Stimulated activated naive CD8-positive, alpha-beta T cell treated with anti-CD3 and anti-CD28 coated beads, Interleukin-15, amount 100 ng/mL, for 72 hours (primary cell): ENCODE results near the gene CHI3L2.

Experiments used
- ATAC-seq: fragments of 150-1000 bp; cut with Tn5 transposase; 2 replicates; pipeline ENCODE4 v1.10.0; 2021; ENCODE audit warnings: mild to moderate bottlenecking, moderate library complexity
- DNase-seq, 2 donors: peaks; one replicate each; pipeline ENCODE4 v3.0.0; 2021 to 2022
- H3K27ac Mint-ChIP-seq, 2 donors: one replicate each; pipeline ENCODE4 v1.8.0; 2022; ENCODE audit warnings: mild to moderate bottlenecking in 2 of 2, mixed read lengths in 2 of 2, moderate library complexity in 2 of 2
- H3K27me3 Mint-ChIP-seq: one replicate; pipeline ENCODE4 v1.8.0; 2022; ENCODE audit warnings: mixed read lengths
- H3K4me1 Mint-ChIP-seq: one replicate; pipeline ENCODE4 v1.8.0; 2022; ENCODE audit warnings: mild to moderate bottlenecking, mixed read lengths
- H3K4me3 Mint-ChIP-seq, 2 donors: one replicate each; pipeline ENCODE4 v1.8.0; 2022; ENCODE audit warnings: mild to moderate bottlenecking in 2 of 2, mixed read lengths in 2 of 2, moderate library complexity in 1 of 2
- H3K9me3 Mint-ChIP-seq, 2 donors: one replicate each; pipeline ENCODE4 v1.8.0; 2022; ENCODE audit warnings: mixed read lengths in 2 of 2

The CHI3L2 gene

GRCh38 chr1:111227434-111227833 lies at the start of gene CHI3L2:
Gene CHI3L2 (plus strand): TSS chr1:111227713. CDS start chr1:111227730, 17 bp downstream.
- no peak for DNase-seq
- H3K9me3 Mint-ChIP-seq, result no peaks in the 10 kb centered on the region
- no peak for ATAC-seq
- no peaks in the 10 kb centered on the region for H3K27me3 Mint-ChIP-seq
- peak within 1 kb of the TSS; percentile 45 to 84 for H3K27ac Mint-ChIP-seq
- peak within 1 kb of the TSS; percentile 46 to 65 for H3K4me3 Mint-ChIP-seq
- H3K4me1 Mint-ChIP-seq, result peaks cover 91% of the 10 kb centered on the region

- no peak overlapping the region for H3K4me3 Mint-ChIP-seq
- DNase-seq (no peak), ATAC-seq (peak; percentile 81)
- H3K9me3 Mint-ChIP-seq, result no peaks in the 10 kb centered on the region
- peaks cover 37% of the 10 kb centered on the region for H3K4me1 Mint-ChIP-seq
- no peak overlapping the region for H3K27ac Mint-ChIP-seq
- H3K27me3 Mint-ChIP-seq, result no peaks in the 10 kb centered on the region
Measured at GRCh38 chr1:111179968-111180533, 47.5 kb upstream of the CHI3L2 start.

GRCh38 chr1:111182052-111182451 lies 45.5 kb upstream of the CHI3L2 start:
- DNase-seq (no peak), ATAC-seq (no peak)
- Mint-ChIP-seq H3K4me3 (no peak overlapping the region), H3K9me3 (no peaks in the 10 kb centered on the region), H3K4me1 (peaks cover 53% of the 10 kb centered on the region), H3K27me3 (no peaks in the 10 kb centered on the region), H3K27ac (no peak overlapping the region)

GRCh38 chr1:111183308-111184069 lies 44.0 kb upstream of the CHI3L2 start:
- peak; percentile 54 for ATAC-seq
- Mint-ChIP-seq H3K27me3 (no peaks in the 10 kb centered on the region), H3K27ac (peak overlapping the region in 1 of 2 donors; percentile 34), H3K4me1 (peaks cover 67% of the 10 kb centered on the region), H3K4me3 (no peak overlapping the region), H3K9me3 (no peaks in the 10 kb centered on the region)
- DNase-seq, result no peak

GRCh38 chr1:111184663-111185062 lies 42.9 kb upstream of the CHI3L2 start:
- Mint-ChIP-seq H3K27me3 (no peaks in the 10 kb centered on the region), H3K27ac (no peak overlapping the region), H3K4me3 (no peak overlapping the region), H3K4me1 (peaks cover 79% of the 10 kb centered on the region), H3K9me3 (no peaks in the 10 kb centered on the region)
- ATAC-seq (no peak), DNase-seq (no peak)

GRCh38 chr1:111190931-111191451 lies 36.5 kb upstream of the CHI3L2 start:
- H3K27ac Mint-ChIP-seq, result peak overlapping the region in 1 of 2 donors; percentile 84
- no peak for DNase-seq
- peaks cover 100% of the 10 kb centered on the region for H3K4me1 Mint-ChIP-seq
- H3K4me3 Mint-ChIP-seq, result no peak overlapping the region
- ATAC-seq, result no peak
- no peaks in the 10 kb centered on the region for H3K27me3 Mint-ChIP-seq
- no peaks in the 10 kb centered on the region for H3K9me3 Mint-ChIP-seq

GRCh38 chr1:111191496-111191895 lies 36.0 kb upstream of the CHI3L2 start:
- Mint-ChIP-seq H3K27ac (peak overlapping the region; percentile 75 to 84), H3K4me3 (peak overlapping the region in 1 of 2 donors; percentile 53), H3K4me1 (peaks cover 100% of the 10 kb centered on the region), H3K27me3 (no peaks in the 10 kb centered on the region), H3K9me3 (no peaks in the 10 kb centered on the region)
- ATAC-seq, result no peak
- DNase-seq, result no peak

- no peak for DNase-seq
- H3K9me3 Mint-ChIP-seq, result no peaks in the 10 kb centered on the region
Measured at GRCh38 chr1:111192074-111192473, 35.4 kb upstream of the CHI3L2 start.

GRCh38 chr1:111192658-111193519 lies 34.6 kb upstream of the CHI3L2 start:
- H3K9me3 Mint-ChIP-seq, result no peaks in the 10 kb centered on the region
- ATAC-seq, result no peak
- peak overlapping the region; percentile 87 to 98 for H3K4me3 Mint-ChIP-seq

More at GRCh38 chr1:111192074-111192473, 35.4 kb upstream of the CHI3L2 start:
- peak overlapping the region; percentile 91 to 93 for H3K27ac Mint-ChIP-seq
- peak overlapping the region; percentile 53 to 87 for H3K4me3 Mint-ChIP-seq
- ATAC-seq, result no peak
- H3K4me1 Mint-ChIP-seq, result peaks cover 100% of the 10 kb centered on the region
- H3K27me3 Mint-ChIP-seq, result no peaks in the 10 kb centered on the region

GRCh38 chr1:111193712-111194480 lies 33.6 kb upstream of the CHI3L2 start:
- Mint-ChIP-seq H3K4me1 (peaks cover 90% of the 10 kb centered on the region), H3K27ac (peak overlapping the region; percentile 93 to 96), H3K27me3 (no peaks in the 10 kb centered on the region), H3K4me3 (peak overlapping the region; percentile 87 to 98), H3K9me3 (no peaks in the 10 kb centered on the region)
- DNase-seq (no peak), ATAC-seq (peak; percentile 39)

More at GRCh38 chr1:111192658-111193519, 34.6 kb upstream of the CHI3L2 start:
- peak overlapping the region; percentile 93 to 96 for H3K27ac Mint-ChIP-seq
- peaks cover 100% of the 10 kb centered on the region for H3K4me1 Mint-ChIP-seq
- DNase-seq, result no peak
- no peaks in the 10 kb centered on the region for H3K27me3 Mint-ChIP-seq

- no peaks in the 10 kb centered on the region for H3K27me3 Mint-ChIP-seq
- H3K27ac Mint-ChIP-seq, result peak overlapping the region; percentile 74 to 79
- no peaks in the 10 kb centered on the region for H3K9me3 Mint-ChIP-seq
- peak overlapping the region; percentile 87 to 98 for H3K4me3 Mint-ChIP-seq
- ATAC-seq (no peak), DNase-seq (no peak)
- H3K4me1 Mint-ChIP-seq, result peaks cover 78% of the 10 kb centered on the region
Measured at GRCh38 chr1:111195002-111195684, 32.4 kb upstream of the CHI3L2 start.

- H3K4me3 Mint-ChIP-seq, result peak overlapping the region; percentile 87 to 98
- no peaks in the 10 kb centered on the region for H3K9me3 Mint-ChIP-seq
- no peaks in the 10 kb centered on the region for H3K27me3 Mint-ChIP-seq
- ATAC-seq (no peak), DNase-seq (no peak)
- peaks cover 76% of the 10 kb centered on the region for H3K4me1 Mint-ChIP-seq
- H3K27ac Mint-ChIP-seq, result peak overlapping the region; percentile 90 to 93
Measured at GRCh38 chr1:111196213-111196612, 31.3 kb upstream of the CHI3L2 start.

GRCh38 chr1:111197598-111198284 lies 29.8 kb upstream of the CHI3L2 start:
- no peaks in the 10 kb centered on the region for H3K9me3 Mint-ChIP-seq
- H3K27me3 Mint-ChIP-seq, result no peaks in the 10 kb centered on the region
- ATAC-seq (peak; percentile 68), DNase-seq (peak; percentile 64 to 77)
- H3K4me1 Mint-ChIP-seq, result peaks cover 76% of the 10 kb centered on the region
- peak overlapping the region; percentile 70 to 98 for H3K27ac Mint-ChIP-seq
- peak overlapping the region; percentile 87 to 98 for H3K4me3 Mint-ChIP-seq

GRCh38 chr1:111198836-111199235 lies 28.7 kb upstream of the CHI3L2 start:
- no peaks in the 10 kb centered on the region for H3K27me3 Mint-ChIP-seq

More at GRCh38 chr1:111198836-111199235, 28.7 kb upstream of the CHI3L2 start:
- no peaks in the 10 kb centered on the region for H3K9me3 Mint-ChIP-seq
- DNase-seq (no peak), ATAC-seq (no peak)
- H3K4me3 Mint-ChIP-seq, result peak overlapping the region; percentile 87 to 98
- peak overlapping the region; percentile 84 to 98 for H3K27ac Mint-ChIP-seq
- H3K4me1 Mint-ChIP-seq, result peaks cover 71% of the 10 kb centered on the region
